GM21717 (cell line): ENCODE results near the gene DEPDC5.

ENCODE experiments used
- ATAC-seq: cut with Tn5 transposase; IDR thresholded peaks from one replicate; pipeline ENCODE4 v1.9.1; 2021; ENCODE audit warnings: mild to moderate bottlenecking, moderate library complexity; ENCODE audit not compliant: unreplicated experiment

Gene DEPDC5

DNA sequence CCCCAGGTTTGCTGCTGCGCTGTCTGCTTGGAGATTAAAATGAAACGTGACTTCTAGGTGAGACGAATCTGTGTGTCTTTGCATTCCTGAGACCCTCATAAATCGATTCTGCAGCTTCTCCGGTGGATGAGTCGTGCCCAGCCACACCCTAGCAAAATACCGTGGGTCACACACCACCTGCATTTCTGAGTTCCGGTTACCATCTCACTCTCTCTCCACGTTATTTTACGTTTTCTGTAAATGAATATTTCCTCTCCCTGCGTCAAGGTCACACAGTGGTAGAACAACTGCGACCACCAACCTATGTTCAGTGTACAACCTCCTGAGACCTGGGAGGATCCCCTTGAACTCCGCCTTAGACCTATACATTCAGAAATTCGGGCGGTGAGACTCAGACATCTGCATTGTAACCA lies 191.6 kb downstream of the DEPDC5 start:
- ATAC-seq, result peak; percentile 3

DNA sequence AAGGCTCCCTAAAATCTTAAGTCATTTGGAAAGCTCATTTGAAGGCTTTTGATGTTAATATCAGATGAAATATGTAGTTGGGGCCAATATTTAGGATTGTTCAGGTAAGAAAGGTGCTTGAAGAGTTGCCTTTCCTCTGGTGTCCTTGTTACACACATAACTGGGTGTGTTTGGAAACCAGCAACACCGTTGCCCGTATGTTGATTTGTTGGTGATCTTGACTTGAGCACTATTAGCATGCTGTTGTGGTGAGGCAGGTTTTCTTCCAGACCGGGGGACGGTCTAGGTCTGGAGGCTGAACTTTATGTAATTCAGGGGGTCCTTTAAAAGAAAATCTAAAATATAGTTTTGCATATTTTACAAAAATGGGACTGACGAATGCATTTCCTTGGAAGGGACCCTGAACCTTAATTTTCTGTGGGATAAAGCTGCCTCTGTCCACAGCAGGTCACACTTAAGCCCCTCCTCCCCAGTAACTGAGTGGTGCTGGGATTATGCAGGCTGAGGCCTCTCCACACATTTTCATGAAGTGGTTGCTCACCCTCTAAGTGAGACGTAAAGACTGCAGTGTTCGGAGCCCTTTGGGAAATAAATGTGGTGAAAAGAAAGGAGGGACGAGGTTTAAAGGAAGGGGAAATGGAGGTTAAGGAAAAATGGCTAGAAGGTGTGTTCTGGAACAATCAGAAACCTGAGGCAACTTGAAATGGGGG lies 192.3 kb downstream of the DEPDC5 start:
- no peak for ATAC-seq

DNA sequence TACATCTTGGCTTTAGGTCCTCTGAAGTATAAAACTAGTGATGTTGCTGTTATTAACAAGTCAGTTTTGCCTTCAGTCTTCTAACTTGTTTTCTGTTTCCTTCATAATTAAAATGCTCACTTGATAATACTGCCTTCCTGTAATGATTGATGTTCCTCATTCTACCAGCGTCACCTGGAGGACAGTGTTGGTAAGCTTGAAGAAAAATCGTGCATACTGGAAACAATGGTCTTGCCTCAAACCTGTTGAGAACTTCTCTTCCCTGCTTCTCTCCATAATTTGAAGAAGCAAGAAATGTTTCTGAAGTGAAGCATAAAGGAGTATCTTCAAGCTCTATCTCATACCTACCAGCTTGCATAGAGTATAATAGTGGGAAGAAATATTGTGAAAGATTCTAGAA lies 193.5 kb downstream of the DEPDC5 start:
- no peak for ATAC-seq

GRCh38 chr22:31948002-31948401 lies 194.2 kb downstream of the DEPDC5 start:
- no peak for ATAC-seq

GRCh38 chr22:31950226-31950625 lies 196.4 kb downstream of the DEPDC5 start:
- ATAC-seq, result no peak

GRCh38 chr22:31951194-31952093 lies 197.6 kb downstream of the DEPDC5 start:
- no peak for ATAC-seq

GRCh38 chr22:31952094-31952401 lies 198.2 kb downstream of the DEPDC5 start:
- ATAC-seq, result no peak

- ATAC-seq, result no peak
These were observed 198.7 kb downstream of the DEPDC5 start for GRCh38 chr22:31952472-31952871.

GRCh38 chr22:31953261-31953660 lies 199.4 kb downstream of the DEPDC5 start:
- no peak for ATAC-seq

DNA sequence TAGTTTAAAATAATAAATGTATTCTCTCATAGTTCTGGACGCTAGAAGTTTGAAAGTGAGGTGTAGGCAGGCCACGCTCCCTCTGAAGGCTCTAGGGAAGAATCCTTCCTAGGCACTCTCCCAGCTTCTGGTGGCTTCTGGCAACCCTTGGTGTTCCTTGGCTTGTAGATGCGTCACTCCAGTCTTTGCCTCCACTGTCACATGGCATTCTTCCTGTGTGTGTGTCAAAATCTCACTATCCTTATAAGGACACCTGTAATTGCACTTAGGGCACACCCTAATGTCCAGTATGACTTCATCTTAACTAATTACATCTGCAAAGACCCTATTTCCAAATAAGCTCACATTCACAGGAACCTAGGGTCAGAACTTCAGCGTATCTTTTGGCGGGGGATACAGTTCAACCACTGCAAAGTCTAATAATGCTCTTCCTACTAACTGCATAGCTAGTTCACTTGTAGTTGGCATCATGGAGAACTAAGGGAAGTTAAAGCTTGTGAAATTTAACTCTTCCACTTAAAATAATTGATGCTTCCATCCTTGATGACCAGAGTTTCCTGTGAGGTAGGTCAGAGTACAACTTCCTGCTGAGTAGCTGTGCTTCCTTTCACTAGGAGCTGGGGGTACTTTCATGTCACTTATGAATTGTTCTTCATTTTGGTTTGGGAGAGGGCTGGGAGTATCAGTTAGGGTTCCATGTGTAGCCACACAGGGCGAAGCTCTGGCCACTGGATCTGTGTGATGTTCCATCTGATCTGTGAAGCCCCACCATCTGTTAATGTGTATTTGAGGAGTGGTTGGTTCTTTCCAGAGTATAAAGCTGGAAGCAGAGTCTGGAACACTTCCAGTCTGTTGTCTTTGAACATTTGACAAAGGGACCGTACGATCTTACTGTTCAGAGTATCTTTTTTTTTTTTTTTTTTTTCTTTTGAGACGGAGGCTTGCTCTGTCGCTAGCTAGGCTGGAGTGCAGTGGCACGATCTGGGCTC lies 201.0 kb downstream of the DEPDC5 start:
- no peak for ATAC-seq

GRCh38 chr22:31956360-31956759 lies 202.5 kb downstream of the DEPDC5 start:
- no peak for ATAC-seq
